Neuronal stem cell (in vitro differentiated cells): ENCODE measurements around the gene NOL11.

Experiments used
- small RNA-seq: library from polyadenylated mRNA; stranded (forward); fragments of <200 nt; extraction: miRNeasy Mini kit (QIAGEN cat#:217004); gene quantifications from one replicate; pipeline ENCODE3, GENCODE V24; 2013; ENCODE audit not compliant: insufficient read depth

NOL11 gene

Small RNA genes within 50 kb of the gene (small RNA-seq; reads per million reads assigned to genes)
- 6.3 reads per million, percentile 33 among the genes with 10 or more reads in this experiment for gene SNORA38B
